Measurements from ENCODE around the gene AFG3L2.

AFG3L2 gene

GRCh38 chr18:12304351-12305210 lies 72.4 kb downstream of the AFG3L2 start:
- DNase-seq (ENCODE audit: low read depth in 2 of 2), result no peak

- DNase-seq (ENCODE audit: low read depth in 2 of 2), result no peak
Measured at GRCh38 chr18:12302391-12303147, 74.5 kb downstream of the AFG3L2 start.

GRCh38 chr18:12301263-12302005 lies 75.6 kb downstream of the AFG3L2 start:
- DNase-seq (ENCODE audit: low read depth in 2 of 2), result no peak

GRCh38 chr18:12299862-12300261 lies 77.2 kb downstream of the AFG3L2 start:
- no peak for DNase-seq (ENCODE audit: low read depth in 2 of 2)

- DNase-seq (ENCODE audit: low read depth in 2 of 2), result no peak
Measured at GRCh38 chr18:12296457-12296856, 80.6 kb downstream of the AFG3L2 start.

GRCh38 chr18:12296087-12296403 lies 81.0 kb downstream of the AFG3L2 start:
- no peak for DNase-seq (ENCODE audit: low read depth in 2 of 2)

GRCh38 chr18:12295389-12296086 lies 81.5 kb downstream of the AFG3L2 start:
- no peak for DNase-seq (ENCODE audit: low read depth in 2 of 2)

GRCh38 chr18:12293831-12294230 lies 83.2 kb downstream of the AFG3L2 start:
- no peak for DNase-seq (ENCODE audit: low read depth in 2 of 2)

GRCh38 chr18:12291690-12292089 lies 85.3 kb downstream of the AFG3L2 start:
- no peak for DNase-seq (ENCODE audit: low read depth in 2 of 2)

GRCh38 chr18:12291161-12291560 lies 85.9 kb downstream of the AFG3L2 start:
- DNase-seq (ENCODE audit: low read depth in 2 of 2), result no peak

- DNase-seq (ENCODE audit: low read depth in 2 of 2), result no peak
Measured at GRCh38 chr18:12290086-12290485, 86.9 kb downstream of the AFG3L2 start.

- DNase-seq (ENCODE audit: low read depth in 2 of 2), result no peak
Measured at GRCh38 chr18:12288403-12288755, 88.6 kb downstream of the AFG3L2 start.

- no peak for DNase-seq (ENCODE audit: low read depth in 2 of 2)
Measured at GRCh38 chr18:12287684-12288402, 89.2 kb downstream of the AFG3L2 start.

GRCh38 chr18:12287131-12287681 lies 89.8 kb downstream of the AFG3L2 start:
- DNase-seq (ENCODE audit: low read depth in 2 of 2), result no peak

GRCh38 chr18:12283666-12284065 lies 93.4 kb downstream of the AFG3L2 start:
- no peak for DNase-seq (ENCODE audit: low read depth in 2 of 2)

- no peak for DNase-seq (ENCODE audit: low read depth in 2 of 2)
Measured at GRCh38 chr18:12283256-12283655, 93.8 kb downstream of the AFG3L2 start.

- DNase-seq (ENCODE audit: low read depth in 2 of 2), result peak; percentile 59 to 64
Measured at GRCh38 chr18:12282442-12283039, 94.5 kb downstream of the AFG3L2 start.

GRCh38 chr18:12281861-12282260 lies 95.2 kb downstream of the AFG3L2 start:
- DNase-seq (ENCODE audit: low read depth in 2 of 2), result no peak

GRCh38 chr18:12279781-12280531 lies 97.1 kb downstream of the AFG3L2 start:
- DNase-seq (ENCODE audit: low read depth in 2 of 2), result no peak
